GM23248 (cell line): ENCODE results near the gene CC2D2A. TPM values are rescaled to one million over a fixed set of nuclear protein-coding genes. Genes with fewer than 3 reads are reported as not detected.

Source experiments
- DNase-seq: peaks from one replicate; pipeline ENCODE4 v3.0.0-alpha.2; 2015
- H2AFZ ChIP-seq: fragments of 200-600 bp; sonication (generic); 2 replicates; pipeline ENCODE4 v1.6.1; 2016; ENCODE audit warnings: antibody characterized with exemption
- H3F3A ChIP-seq: fragments of 200-600 bp; sonication (generic); 2 replicates; pipeline ENCODE4 v1.6.1; 2016; ENCODE audit warnings: mild to moderate bottlenecking, antibody characterized with exemption, mixed run types; ENCODE audit not compliant: insufficient read depth
- H3K27ac ChIP-seq: fragments of 200-600 bp; sonication (generic); 2 replicates; pipeline ENCODE4 v1.5.1; 2016; ENCODE audit warnings: mild to moderate bottlenecking
- H3K27me3 ChIP-seq: fragments of 200-600 bp; sonication (generic); replicated peaks from 2 replicates; pipeline ENCODE4 v1.6.1; 2016; ENCODE audit warnings: mild to moderate bottlenecking; ENCODE audit not compliant: insufficient read depth
- H3K36me3 ChIP-seq: fragments of 200-600 bp; sonication (generic); 2 replicates; pipeline ENCODE4 v1.6.1; 2016; ENCODE audit warnings: low read depth, mild to moderate bottlenecking
- H3K4me1 ChIP-seq: fragments of 200-600 bp; sonication (generic); 2 replicates; pipeline ENCODE4 v1.6.1; 2016; ENCODE audit warnings: mild to moderate bottlenecking; ENCODE audit not compliant: insufficient read depth
- H3K4me2 ChIP-seq: fragments of 200-600 bp; sonication (generic); one replicate; pipeline ENCODE4 v1.6.1; 2016; ENCODE audit warnings: mild to moderate bottlenecking; ENCODE audit not compliant: unreplicated experiment
- H3K4me3 ChIP-seq: fragments of 200-600 bp; sonication (generic); 2 replicates; pipeline ENCODE4 v1.5.1; 2016; ENCODE audit warnings: mild to moderate bottlenecking
- H3K79me2 ChIP-seq: fragments of 200-600 bp; sonication (generic); 2 replicates; pipeline ENCODE4 v1.6.1; 2016; ENCODE audit warnings: mild to moderate bottlenecking; ENCODE audit not compliant: insufficient read depth
- H3K9ac ChIP-seq: fragments of 200-600 bp; sonication (generic); 2 replicates; pipeline ENCODE4 v1.6.1; 2016; ENCODE audit warnings: mild to moderate bottlenecking
- H3K9me2 ChIP-seq: fragments of 200-600 bp; sonication (generic); 2 replicates; pipeline ENCODE4 v1.6.1; 2016; ENCODE audit warnings: mixed run types, mild to moderate bottlenecking, moderate library complexity; ENCODE audit not compliant: insufficient read depth
- H3K9me3 ChIP-seq: fragments of 200-600 bp; sonication (generic); one replicate; pipeline ENCODE4 v1.6.1; 2017; ENCODE audit warnings: low read depth
- H4K20me1 ChIP-seq: fragments of 200-600 bp; sonication (generic); 2 replicates; pipeline ENCODE4 v1.6.0; 2016; ENCODE audit not compliant: insufficient read depth
- EZH2 ChIP-seq: fragments of 200-600 bp; sonication (generic); IDR thresholded peaks from 2 replicates; pipeline ENCODE4 v1.6.1; 2018; ENCODE audit warnings: antibody characterized with exemption, mild to moderate bottlenecking; ENCODE audit not compliant: insufficient read depth, poor library complexity, severe bottlenecking
- EZH2phosphoT487 ChIP-seq: fragments of 200-600 bp; sonication (generic); IDR thresholded peaks from 2 replicates; pipeline ENCODE4 v1.6.1; 2018; ENCODE audit warnings: antibody characterized with exemption, moderate library complexity, mild to moderate bottlenecking, low read depth; ENCODE audit not compliant: insufficient read depth
- WGBS, 2 experiments: methylation state at CpG; one replicate each; pipeline ENCODE4 v1.1.6; 2015 to 2017; ENCODE audit warnings: low lambda C conversion rate in 2 of 2, low coverage in 1 of 2; ENCODE audit errors: missing lambda C conversion rate in 2 of 2; 5-methylcytosine and 5-hydroxymethylcytosine counted together
- in situ Hi-C: fragments of 300-500 bp; cut with MboI; formaldehyde crosslinking; loops from 2 replicates; pipeline ENCODE4 v1.15.0; 2020
- polyA plus RNA-seq: library from polyadenylated mRNA; unstranded; fragments of >200 nt; fragmentation: Nextera tagmentation; extraction: Ambion mirVana; gene quantifications from 2 replicates; pipeline ENCODE4 v1.2.1, GENCODE V29; 2016
- total RNA-seq: library from RNA; depleted of rRNA; stranded (reverse); fragments of >200 nt; shearing (Covaris generic); gene quantifications from 2 replicates; pipeline ENCODE4 v1.2.3, GENCODE V29; 2014

CC2D2A gene
- total and polyA plus RNA-seq, 2 experiments from 2014 or later: 10.2 to 11.5 TPM

GRCh38 chr4:15526924-15527592, 57.4 kb downstream of the CC2D2A start:
- no peak for DNase-seq
- Histone ChIP-seq H3K4me3 (no peak overlapping the region), H3K9me3 (no peaks in the 10 kb centered on the region), H2AFZ (no peak overlapping the region), H3K36me3 (no peaks in the 10 kb centered on the region), H3K4me1 (no peaks in the 10 kb centered on the region), H3K9ac (no peak overlapping the region), H3K27me3 (no peaks in the 10 kb centered on the region), H3K4me2 (no peak overlapping the region), H3K27ac (no peak overlapping the region), H3K79me2 (no peaks in the 10 kb centered on the region), H3F3A (no peaks in the 10 kb centered on the region), H3K9me2 (no peaks in the 10 kb centered on the region), H4K20me1 (no peaks in the 10 kb centered on the region)
- in situ Hi-C loops: no loop called here
- TF ChIP-seq EZH2 (no peak), EZH2phosphoT487 (no peak)
- WGBS, 2 experiments: 69 to 70% methylated on average over 4 of the region's 4 CpGs

GRCh38 chr4:15531792-15532191, 62.1 kb downstream of the CC2D2A start:
- WGBS, 2 experiments: 93 to 97% methylated on average over 3 of the region's 3 CpGs
- H3F3A ChIP-seq: no peaks in the 10 kb centered on the region
- no peaks in the 10 kb centered on the region for H3K36me3 ChIP-seq
- H3K9me3 ChIP-seq: no peaks in the 10 kb centered on the region
- H3K9me2 ChIP-seq: no peaks in the 10 kb centered on the region
- in situ Hi-C loops: no loop called here
- H3K9ac ChIP-seq: no peak overlapping the region
- DNase-seq: no peak
- H3K79me2 ChIP-seq: no peaks in the 10 kb centered on the region
- no peak overlapping the region for H3K4me2 ChIP-seq
- H3K4me1 ChIP-seq: no peaks in the 10 kb centered on the region
- no peak overlapping the region for H3K27ac ChIP-seq
- no peak overlapping the region for H2AFZ ChIP-seq
- no peak overlapping the region for H3K4me3 ChIP-seq
- no peaks in the 10 kb centered on the region for H3K27me3 ChIP-seq
- no peaks in the 10 kb centered on the region for H4K20me1 ChIP-seq
- TF ChIP-seq EZH2 (no peak), EZH2phosphoT487 (no peak)

GRCh38 chr4:15533817-15534216, 64.1 kb downstream of the CC2D2A start:
- Histone ChIP-seq H3K9me3 (no peaks in the 10 kb centered on the region), H3K4me2 (no peak overlapping the region), H3K9ac (no peak overlapping the region), H3K27me3 (no peaks in the 10 kb centered on the region), H3F3A (no peaks in the 10 kb centered on the region), H4K20me1 (no peaks in the 10 kb centered on the region), H3K4me1 (no peaks in the 10 kb centered on the region), H3K4me3 (no peak overlapping the region), H2AFZ (no peak overlapping the region), H3K27ac (no peak overlapping the region), H3K79me2 (no peaks in the 10 kb centered on the region), H3K36me3 (no peaks in the 10 kb centered on the region), H3K9me2 (no peaks in the 10 kb centered on the region)
- in situ Hi-C loops: no loop called here
- no peak for TF ChIP-seq EZH2phosphoT487
- no peak for TF ChIP-seq EZH2
- no peak for DNase-seq
- WGBS, 2 experiments: 91 to 96% methylated on average over 2 of the region's 2 CpGs

- no peaks in the 10 kb centered on the region for H3K4me1 ChIP-seq
- in situ Hi-C loops: no loop called here
- H4K20me1 ChIP-seq: no peaks in the 10 kb centered on the region
- no peak for DNase-seq
- H3K79me2 ChIP-seq: no peaks in the 10 kb centered on the region
- H3K36me3 ChIP-seq: no peaks in the 10 kb centered on the region
- 93 to 95% methylated on average over 6 of the region's 6 CpGs for WGBS, 2 experiments
- no peak overlapping the region for H2AFZ ChIP-seq
- no peaks in the 10 kb centered on the region for H3K9me2 ChIP-seq
- no peaks in the 10 kb centered on the region for H3F3A ChIP-seq
- TF ChIP-seq EZH2phosphoT487 (no peak), EZH2 (no peak)
- H3K9me3 ChIP-seq: no peaks in the 10 kb centered on the region
- H3K27ac ChIP-seq: no peak overlapping the region
- H3K9ac ChIP-seq: no peak overlapping the region
- H3K27me3 ChIP-seq: no peaks in the 10 kb centered on the region
- no peak overlapping the region for H3K4me2 ChIP-seq
- H3K4me3 ChIP-seq: no peak overlapping the region
Observed at GRCh38 chr4:15535599-15535998, 65.9 kb downstream of the CC2D2A start.
